ENCODE measurements around the gene PPIP5K2.
"Not testable (repeated sequence)": the region's sequence is repeated elsewhere in the genome, so short reads cannot be mapped to it uniquely, and the experiment has no call there.

PPIP5K2 gene

DNA sequence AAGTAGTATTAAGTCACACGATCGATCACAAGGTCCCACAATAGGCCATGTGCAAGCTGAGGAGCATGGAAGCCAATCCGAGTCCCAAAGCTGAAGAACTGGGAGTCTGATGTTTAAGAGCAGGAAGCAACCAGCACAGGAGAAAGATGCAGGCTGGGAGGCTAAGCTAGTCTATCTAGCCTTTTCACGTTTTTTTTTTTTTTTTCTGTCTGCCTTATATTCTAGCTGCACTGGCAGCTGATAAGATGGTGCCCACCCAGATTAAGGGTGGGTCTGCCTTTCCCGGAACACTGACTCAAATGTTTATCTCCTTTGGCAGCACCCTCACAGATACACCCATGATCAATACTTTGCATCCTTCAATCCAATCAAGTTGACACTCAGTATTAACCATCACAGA, 6.5 kb downstream of the PPIP5K2 start:
- DNase-seq, result no peak

DNA sequence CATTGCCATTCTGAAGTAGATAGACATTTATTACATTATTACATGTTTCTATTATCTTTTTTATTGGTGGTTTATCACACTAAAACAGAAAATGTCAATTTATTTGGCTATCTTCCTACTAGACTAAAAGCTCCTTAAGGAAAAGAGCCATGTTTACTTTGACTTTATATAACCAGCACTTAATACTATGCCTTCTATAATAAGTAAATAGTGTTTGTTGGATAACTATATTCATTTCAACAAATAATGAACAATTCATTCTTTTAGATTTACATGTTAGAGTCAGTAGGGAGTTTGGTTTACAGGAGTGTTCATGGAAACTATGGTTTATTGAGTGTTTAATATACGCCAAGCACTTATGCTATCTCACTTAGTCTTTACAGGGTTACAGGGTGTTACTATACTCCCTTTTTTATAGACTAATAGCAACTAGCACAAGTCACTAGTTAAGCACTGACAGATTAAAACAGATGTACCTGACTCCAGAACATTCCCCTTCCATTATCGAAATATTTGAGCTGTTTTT, 7.3 kb downstream of the PPIP5K2 start:
- DNase-seq, result no peak

DNA sequence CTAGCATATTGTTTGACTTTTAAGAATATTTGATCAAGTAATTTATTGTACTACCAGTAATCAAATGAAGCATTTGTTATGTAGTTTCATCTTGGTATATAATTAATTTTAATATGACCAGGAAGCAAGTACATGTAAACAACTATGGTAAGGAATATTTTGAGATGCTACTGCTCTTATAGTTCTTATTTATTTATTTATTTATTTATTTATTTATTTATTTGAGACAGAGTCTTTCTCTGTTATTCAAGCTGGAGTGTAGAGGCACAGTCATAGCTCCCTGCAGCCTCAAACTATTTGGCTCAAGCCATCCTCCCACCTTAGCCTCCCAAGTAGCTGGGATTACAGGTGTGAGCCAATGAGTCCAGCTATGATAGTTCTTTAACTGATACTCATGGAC, 8.1 kb downstream of the PPIP5K2 start:
- no peak for DNase-seq

DNA sequence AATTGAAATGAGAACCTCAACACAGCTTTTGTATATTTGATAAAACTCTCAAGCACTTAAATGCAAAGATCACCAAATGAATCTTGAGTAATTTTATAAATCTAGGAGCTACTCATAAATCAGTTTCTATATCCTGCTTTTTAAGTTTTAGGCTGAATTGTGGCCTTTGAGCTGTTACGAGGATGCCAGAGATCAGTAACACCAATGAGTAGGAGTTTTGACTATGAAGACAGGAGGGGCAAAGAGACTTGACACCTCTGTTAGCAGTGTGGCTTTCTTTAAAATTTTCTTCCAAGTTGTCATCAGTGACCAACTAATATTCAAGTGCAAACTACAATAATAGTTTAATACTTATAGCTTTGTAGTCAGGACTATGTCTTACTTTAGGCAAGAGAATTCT, 12.6 kb downstream of the PPIP5K2 start:
- no peak for DNase-seq

DNA sequence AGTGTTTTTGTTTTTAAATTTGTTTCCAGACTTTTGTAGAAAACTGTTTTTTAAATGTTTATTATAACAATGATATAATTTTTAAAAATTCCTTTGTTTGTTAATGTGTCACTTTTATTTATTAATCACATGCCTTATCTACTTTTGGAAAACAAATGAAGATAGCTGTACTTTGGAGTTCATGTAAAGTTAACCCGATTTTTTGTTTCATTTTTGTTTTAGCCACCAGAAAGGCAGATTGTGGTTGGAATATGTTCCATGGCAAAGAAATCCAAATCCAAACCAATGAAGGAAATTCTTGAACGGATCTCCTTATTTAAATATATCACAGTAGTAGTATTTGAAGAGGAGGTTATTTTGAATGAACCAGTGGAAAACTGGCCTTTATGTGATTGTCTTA, 13.1 kb downstream of the PPIP5K2 start:
- DNase-seq, result no peak

DNA sequence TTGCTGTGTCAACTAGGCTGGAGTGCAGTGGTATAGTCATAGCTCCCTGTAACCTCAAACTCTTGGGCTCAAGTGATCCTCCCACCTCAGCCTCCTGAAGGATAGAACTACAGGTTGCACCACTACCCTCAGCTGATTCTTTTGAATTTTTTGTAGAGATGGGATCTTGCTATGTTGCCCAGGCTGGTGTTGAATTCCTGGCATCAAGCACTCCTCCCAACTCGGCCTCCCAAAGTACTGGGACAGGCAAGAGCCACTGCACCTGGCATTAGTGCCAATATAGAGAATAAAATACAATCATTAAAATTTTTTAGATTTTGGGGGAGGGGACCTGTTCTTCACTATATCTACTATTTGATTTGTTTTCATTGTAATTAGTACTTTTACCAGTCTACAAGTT, 15.4 kb downstream of the PPIP5K2 start:
- no peak for DNase-seq

DNA sequence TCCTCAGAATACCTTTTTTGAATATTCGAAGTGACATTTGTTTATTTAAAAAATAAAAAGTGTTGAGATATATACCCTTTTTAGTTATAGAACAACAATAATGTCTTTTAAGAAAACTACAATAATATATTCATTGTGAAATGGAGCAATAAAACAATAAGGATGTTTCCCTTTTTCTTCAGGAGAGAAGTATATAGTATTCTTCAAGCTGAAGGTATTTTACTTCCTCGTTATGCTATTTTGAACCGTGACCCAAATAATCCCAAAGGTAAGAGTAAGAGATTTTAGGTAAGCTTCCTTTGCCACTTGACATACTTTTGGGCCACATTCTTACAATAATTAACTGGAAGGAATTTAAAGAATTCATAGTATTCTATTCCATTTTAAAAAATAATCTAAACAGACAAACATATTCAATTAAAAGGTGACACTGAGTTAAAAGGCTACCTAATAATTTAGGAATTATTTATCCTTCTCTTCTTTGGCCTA, 18.1 kb downstream of the PPIP5K2 start:
- no peak for DNase-seq

DNA sequence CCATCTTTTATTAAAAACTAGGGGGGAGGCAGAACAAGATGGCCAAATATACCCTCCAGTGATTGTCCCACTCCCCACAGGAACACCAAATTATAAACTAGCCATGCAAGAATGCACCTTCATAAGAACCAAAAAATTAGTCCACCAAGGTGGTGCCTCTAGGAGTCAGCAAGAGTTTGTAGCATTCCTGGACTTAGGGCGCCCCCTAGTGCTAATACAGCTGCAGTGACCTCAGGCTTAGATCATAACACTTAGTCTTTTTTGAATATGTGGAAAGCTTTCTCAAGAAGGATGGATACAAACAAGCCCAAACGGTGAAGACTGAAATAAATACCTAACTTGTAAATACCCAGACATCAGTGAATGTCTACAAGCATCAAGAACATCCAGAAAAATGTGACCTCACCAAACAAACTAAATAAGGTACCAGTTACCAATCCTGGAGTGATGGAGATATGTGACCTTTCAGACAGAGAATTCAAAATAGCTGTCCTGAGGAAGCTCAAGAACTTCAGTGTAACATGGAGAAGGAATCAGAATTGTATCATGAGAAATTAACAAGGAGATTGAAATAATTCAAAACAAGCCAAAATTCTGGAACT, 19.3 kb downstream of the PPIP5K2 start:
- DNase-seq, result peak; percentile 86

DNA sequence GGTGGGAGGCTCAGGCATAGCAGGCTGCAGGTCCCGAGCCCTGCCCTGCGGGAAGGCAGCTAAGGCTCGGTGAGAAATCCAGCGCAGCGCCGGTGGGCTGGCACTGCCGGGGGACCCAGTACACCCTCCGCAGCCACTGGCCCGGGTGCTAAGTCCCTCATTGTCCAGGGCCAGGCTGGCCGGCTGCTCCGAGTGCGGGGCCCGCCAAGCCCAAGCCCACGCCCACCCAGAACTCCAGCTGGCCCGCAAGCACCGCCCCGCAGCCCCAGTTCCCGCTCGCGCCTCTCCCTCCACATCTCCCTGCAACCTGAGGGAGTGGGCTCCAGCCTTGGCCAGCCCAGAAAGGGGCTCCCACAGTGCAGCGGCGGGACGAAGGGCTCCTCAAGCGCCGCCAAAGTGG, 22.0 kb downstream of the PPIP5K2 start:
- not testable (repeated sequence) for DNase-seq

DNA sequence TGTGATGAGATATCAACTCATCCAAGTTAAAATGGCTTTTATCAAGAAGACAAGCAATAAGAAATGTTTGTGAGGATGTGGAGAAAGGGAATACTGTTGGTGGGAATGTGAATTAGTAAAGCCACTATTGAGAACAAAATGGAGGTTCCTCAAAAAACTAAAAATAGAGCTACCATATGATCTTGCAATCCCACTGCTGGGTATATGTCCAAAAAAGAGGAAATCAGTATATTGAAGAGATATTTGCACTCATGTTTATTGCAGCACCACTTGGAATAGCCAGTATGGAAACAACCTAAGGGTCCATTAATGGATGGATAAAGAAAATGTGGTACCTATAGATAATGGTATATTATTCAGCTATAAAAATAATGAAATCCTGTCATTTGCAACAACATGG, 25.1 kb downstream of the PPIP5K2 start:
- DNase-seq, result no peak

DNA sequence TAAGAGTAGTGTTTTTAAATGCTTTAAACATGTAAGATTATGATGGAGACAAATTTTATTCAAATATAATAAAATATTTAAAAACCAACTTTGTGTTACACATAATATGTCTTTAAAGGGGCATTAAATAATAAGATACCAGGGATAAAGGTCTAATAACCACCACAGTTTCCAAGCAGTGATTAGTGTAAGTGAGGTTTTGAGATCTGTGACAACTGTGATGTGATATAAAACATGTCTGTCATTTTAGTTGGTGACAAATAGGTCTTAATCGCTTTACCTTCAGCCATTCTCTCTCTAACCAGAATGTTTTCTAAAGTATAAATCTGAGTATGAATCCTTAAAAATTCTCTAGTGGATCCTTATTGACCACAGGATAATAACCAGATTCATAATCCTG, 28.1 kb downstream of the PPIP5K2 start:
- DNase-seq, result no peak

DNA sequence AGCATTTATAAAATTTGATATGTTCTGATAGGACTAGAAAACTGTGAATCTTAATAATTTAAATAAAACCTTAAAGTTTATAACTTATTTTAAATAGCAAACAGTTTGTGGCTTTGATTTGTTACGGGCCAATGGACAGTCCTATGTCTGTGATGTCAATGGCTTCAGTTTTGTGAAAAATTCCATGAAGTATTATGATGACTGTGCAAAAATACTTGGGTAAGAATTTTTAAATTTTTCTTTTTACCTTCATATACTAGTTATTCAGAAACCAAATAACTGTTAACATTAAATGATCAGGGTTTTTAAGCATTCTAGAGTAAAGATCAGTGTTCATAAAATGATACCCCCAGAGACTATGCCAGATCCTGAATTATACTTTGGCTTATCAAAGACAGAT, 31.1 kb downstream of the PPIP5K2 start:
- no peak for DNase-seq

DNA sequence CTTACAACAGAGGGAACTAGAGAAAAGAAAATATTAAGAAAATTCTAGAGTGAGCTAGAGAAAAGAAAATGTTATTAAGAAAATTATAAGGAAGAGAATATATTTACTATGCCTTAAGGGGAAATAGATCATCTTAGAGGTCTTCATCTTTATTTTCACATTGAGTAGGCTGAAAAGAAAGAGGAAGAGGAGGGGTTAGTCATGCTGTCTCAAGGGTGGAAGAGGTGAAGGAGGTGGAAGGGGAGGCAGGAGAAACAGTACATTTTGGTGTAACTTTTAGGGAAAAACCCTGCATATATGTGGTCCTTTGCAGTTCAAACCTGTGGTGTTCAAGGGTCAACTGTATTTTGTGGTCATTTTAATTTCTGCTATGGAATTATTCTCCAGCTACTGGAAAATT, 46.6 kb downstream of the PPIP5K2 start:
- no peak for DNase-seq

DNA sequence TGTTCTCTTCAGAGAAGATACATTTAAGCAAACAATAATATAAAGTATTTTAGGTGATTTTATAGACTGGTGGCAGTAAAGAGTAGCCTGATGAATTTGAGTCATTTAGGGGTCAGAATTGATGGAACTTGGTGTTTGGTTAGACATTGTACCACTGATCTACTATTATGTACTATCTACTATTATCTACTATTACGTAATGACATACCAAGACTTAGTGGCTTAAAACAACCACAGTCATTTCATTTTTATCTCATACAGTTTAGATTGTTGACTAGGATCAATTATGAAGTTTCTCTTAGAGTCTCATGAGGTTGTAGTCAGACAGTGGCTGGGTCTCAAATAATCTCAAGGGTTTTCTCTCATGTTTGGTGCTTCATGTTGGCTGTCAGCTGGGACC, 54.0 kb downstream of the PPIP5K2 start:
- DNase-seq, result no peak

DNA sequence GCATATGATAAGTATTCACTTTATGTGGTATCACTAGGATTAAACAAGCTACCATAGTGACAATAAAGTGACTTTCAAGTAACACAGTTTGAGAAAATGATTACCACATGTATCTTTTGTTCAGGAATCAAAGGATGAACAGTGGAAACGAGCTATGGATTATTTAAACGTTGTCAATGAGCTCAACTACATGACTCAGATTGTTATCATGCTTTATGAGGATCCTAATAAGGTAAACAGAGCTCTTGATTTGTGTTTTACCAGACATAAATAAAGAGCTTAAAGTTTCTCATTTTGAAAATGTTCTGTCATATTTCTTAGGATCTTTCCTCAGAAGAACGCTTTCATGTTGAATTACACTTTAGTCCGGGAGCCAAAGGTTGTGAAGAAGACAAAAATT, 57.4 kb downstream of the PPIP5K2 start:
- DNase-seq, result no peak

DNA sequence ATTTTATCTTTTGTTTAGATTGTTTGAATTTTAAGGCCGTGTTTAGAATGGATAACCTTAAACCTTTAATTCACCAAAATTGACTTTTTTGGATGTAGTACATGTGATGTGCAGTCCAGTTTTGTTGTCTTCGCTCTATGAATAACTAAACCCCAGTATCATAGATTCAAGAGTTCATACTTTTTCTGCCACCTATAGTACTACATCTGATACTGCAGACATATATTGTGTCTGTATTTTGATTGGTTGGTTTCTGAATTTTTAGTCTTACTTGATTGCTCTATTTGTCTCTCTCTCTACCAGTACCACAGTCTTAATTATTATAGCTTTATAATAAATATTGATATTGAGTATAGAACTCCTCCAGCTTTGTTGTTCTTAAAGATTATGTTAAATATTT, 58.1 kb downstream of the PPIP5K2 start:
- no peak for DNase-seq

DNA sequence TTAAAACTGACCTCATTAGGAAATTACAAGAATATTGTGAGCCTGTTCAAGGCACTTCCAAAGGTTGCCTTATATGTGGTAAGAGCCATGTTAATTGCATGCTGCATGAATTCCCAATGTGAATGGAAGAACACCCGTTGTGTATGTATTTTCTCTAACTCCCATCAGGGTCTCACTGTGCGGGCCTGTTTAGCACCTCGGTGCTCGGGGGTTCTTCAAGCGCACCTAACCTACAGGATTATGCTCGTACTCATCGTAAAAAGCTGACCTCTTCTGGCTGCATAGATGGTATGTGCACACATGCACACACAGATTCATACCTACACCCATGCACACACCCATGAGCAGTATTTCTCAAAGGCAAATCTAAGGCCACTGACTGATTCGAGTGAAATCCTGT, 66.1 kb downstream of the PPIP5K2 start:
- DNase-seq, result no peak

DNA sequence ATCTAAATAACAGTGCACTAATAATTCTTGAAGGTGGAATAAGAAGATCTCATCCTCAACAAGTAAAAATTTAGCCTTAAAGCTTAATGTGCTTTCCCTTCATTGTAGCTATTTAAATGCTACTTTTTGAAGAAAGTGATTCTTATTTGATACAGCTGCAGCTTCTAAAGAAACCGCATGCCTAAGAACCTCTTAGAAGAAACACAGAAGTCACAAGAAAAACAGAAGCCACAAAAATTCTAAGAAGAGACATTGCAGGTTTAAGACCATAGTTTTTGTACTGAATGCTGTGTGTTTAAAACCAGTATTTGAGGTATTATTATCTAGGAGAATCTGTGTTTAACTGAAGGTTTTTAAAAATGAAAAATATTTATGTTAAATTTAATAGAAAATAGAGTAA, 68.3 kb downstream of the PPIP5K2 start:
- DNase-seq, result no peak

DNA sequence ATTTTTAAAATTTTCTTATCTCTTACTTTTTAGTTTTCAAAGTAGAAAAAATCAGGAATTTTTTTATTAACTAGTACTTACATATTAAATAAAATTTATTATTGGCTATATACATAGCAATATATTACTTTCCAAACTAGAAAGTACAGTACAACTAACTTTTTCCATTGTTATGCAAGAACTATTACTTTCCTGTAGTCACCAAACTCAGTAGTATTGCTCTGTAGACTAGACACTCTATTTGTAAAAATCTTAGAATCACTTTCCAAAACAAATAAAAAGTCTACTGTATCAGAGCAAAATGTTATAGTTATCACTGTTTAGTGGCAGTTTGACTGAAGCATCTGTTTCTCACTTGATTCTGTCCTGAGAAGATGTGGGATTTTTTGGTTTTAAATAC, 83.1 kb downstream of the PPIP5K2 start:
- no peak for DNase-seq

DNA sequence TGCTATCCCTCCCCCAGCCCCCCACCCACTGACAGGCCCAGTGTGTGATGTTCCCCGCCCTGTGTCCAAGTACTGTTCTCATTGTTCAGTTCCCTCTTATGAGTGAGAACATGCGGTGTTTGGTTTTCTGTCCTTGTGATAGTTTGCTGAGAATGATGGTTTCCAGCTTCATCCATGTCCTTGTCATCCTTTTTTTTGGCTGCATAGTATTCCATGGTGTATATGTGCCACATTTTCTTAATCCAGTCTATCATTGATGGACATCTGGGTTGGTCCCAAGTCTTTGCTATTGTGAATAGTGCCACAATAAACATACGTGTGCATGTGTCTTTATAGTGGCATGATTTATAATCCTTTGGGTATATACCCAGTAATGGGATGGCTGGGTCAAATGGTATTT, 84.9 kb downstream of the PPIP5K2 start:
- not testable (repeated sequence) for DNase-seq

DNA sequence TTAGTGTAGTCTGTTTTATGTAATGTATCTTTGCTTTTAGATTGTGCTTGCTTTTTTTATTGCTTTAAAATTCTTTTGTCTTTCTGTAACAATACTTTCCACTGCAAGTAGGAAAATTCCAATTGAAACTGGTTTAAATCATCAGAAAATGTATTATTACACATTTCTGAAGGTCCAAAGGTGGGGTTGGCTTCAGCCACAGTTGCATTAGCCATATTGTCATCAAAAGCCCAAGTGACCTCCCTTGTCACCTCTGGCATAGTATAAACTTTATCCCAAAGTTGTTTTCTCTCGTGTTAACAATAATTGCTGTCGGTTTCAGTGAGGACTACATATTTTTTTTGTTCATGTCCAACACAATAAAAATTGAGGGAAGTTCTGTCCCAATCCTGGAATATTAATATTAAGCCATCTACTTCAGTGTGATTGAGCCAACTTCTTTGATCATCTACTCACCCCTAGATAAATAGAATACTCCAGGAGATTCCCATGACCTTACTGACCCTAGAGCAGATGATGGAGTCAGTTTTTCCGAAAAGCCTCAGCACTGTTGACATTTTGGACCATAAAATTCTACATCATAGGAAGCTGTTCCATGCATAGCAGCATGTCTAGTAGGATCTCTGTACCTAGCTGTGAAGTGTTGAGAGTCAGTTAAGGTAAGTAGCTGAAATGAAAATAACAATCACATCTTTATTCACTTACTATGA, 86.0 kb downstream of the PPIP5K2 start:
- DNase-seq, result no peak

DNA sequence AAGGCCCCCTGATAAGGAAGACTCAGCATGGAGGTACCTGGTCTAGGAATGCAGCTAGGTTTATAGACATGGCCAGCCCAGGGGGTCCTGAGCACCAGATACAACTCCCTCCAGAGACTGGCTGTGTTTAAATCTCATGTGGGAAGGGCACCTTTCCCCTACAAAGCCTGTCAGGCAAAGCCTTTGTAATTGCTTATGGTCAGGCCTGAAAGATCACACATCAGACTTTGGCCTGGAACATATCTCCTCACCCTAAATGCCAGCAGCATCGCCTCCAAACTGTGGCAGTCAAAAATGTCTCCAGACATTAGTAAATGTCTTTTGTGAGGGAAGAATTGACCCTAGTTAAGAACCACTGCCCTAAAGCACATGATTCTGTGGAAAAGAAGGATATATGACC, 86.9 kb downstream of the PPIP5K2 start:
- DNase-seq, result no peak

DNA sequence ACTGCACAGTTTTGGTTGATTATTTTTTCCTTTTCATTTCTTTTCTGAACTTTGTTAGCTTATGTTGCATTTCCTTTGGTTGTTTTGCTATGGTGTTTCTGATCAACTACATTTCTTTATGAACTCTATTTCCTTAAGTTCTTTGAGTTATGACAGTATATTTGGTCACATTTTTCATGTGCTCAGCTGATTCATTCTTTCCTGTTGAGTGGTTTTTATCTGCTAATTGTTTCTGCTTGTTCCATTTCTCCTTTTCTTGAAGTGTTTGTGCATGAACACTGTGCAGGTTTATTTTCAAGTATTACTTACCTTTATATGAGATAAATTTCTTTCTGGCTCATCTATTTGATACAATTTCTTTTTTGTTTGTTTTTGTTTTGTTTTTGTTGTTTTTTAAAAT, 87.6 kb downstream of the PPIP5K2 start:
- DNase-seq, result no peak

DNA sequence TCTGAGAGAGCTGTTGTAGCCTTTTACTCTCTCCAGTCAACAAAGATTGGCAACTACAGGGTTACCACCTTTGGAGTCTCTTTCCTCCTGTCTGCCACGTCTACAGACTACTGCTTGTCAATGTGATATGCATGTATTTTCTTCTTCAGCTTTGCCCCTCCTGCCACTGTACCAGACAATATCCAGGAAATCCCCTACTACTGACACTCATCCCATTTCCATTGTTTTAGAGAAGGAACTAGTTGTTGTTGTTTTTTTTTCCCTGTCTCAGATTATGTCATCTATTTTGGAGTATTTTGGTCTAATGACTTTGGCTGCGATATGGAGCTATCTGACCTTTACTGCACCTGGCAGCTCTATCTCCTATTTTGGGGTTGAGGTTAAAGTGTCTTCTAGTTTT, 88.4 kb downstream of the PPIP5K2 start:
- DNase-seq, result no peak

DNA sequence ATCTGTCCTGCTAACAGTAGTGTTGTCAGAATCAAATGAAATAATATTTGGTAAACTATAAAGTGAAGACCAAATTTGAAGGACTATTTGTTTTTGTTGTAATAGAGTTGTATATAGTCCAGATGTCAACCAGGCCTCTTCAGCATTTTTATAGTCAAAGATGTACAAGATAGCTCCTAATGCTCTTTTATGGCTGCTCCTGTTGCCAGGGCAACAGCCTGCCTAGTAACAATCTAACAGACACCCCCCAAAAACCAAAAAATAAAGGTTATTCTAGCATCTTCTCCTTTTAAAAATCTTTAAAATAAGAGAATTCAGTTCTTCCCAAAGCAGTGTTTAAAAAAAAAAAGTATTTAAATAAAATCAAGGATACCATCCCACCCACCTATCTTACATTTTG, 89.0 kb downstream of the PPIP5K2 start:
- no peak for DNase-seq
